ENCODE data around the gene LZTS3.
"Not testable (repeated sequence)": the region's sequence is repeated elsewhere in the genome, so short reads cannot be mapped to it uniquely, and the experiment has no call there.

Gene LZTS3

DNA sequence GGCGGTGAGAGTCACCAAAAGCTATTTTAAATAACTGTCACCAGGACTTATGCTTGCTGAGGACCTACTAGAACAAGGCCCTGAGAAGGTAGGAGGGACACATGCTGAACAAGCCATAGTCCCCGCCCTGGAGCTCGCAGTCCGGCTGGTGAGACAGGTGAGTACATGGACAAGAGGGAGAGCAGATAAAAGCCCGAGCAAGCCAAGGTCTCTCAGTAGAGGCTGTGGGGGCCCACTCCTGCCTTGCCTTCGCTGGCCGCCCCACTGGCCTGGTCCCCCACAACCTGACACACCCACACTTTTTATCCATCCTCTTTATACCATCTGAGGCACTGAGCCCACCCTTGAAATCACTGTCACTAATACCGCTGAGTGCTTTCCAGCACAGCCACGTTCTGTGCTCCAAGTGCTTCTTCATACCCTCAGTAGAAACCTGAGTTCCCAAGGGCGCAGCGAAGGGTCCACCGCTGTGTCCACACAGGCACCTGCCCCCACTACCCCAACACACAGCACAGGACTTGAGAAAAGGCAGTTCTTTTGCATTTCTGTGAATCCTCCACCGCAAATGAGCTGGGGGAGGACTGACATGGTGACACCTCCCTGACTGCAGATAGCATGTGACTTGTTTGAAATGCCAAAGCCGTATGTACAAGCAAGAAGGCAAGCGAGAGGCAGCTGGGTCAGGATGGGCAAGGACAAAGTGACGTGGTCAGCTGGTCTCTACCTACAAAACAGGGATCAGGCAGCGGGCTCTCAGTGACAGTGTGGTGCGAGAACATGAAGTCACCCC, 19.1 kb upstream of the LZTS3 start:
- DNase-seq (ENCODE audit: low read depth) = no peak

DNA sequence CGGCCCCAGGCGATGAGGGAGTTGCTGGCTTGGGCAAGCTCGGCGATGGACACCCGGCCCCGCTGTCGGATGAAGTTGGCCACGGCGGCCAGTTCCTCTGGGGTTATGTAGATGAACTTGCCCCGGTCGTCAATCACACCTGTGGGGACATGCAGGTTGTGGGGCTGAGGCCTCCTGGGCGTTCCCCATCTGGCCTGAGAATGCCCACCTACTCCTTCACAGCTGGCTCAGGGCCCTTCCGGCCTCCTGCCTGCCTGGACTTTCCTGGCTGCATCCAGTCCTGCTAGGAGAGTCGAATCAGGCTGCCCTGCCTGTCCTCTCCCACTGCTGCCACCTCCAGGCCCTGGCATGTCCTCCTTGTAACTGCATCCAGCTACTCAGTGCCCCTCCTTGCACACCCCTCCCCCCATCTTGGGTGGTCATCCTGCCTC, 17.3 kb upstream of the LZTS3 start:
- DNase-seq (ENCODE audit: low read depth) = no peak

DNA sequence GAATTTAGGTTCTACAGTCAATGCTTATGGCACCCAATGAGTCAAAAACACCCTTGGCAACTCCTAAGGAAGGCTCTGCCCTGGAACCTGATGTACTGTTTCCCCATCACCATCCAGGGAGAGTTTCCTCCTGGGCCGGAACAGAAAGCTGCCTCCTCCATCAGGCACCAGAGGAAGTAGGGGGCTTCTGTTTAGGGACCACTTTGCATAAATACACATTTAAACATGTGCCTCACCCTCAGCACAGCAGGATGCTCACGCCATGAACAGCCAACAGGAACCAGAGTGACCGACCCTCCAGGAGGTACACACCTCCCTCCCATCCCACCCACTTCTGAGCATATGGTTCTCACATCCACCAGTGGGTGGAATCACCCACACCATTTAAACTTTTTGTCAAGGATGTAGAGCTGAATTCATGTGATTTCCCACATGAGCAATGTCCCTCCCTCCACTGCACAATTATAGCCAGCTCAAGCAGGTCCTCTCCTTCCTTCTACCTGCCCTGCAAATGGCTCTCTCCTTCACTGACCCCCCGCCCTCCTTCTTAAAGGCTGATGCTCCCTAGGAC, 16.3 kb upstream of the LZTS3 start:
- no peak for DNase-seq (ENCODE audit: low read depth)

DNA sequence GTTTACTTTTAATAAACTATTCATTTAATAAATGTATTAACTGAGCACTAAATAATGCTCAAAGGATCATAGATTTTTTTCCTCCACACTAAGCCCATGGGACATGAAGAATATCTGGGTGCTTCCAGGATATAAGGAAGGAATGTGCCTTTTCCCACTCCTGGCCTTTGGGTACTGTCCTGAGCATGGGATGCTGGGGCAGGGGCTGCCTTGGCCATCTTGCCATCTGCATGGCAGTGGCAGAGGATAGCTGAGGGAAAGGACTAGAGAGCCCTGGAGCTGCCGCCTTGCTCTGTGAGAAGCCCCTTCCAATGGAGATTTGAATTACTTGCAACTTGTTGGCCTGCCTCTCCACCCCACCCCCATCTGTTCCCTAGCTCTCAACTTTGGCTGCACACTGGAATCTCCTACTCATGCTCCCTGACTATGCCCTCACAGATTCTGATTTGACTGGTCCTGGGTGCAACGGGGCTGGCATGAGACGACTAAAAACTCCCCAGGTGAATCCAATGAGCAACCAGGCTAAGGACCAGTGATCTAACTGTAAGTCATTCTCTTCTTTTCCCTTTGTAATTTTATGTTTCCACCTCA, 15.6 kb upstream of the LZTS3 start:
- DNase-seq (ENCODE audit: low read depth) = no peak

DNA sequence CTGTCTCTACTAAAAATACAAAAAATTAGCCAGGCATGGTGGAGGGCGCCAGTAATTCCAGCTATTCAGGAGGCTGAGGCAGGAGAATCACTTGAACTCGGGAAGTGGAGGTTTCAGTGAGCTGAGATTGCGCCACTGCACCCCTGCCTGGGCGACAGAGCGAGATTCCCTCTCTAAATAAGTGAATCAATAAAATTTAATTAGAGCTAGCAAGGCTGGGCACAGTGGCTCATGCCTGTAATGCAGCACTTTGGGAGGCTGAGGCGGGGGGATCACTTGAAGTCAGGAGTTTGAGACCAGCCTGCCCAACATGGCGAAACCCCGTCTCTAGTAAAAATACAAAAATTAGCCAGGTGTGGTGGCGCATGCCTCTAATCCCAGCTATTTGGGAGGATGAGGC, 14.5 kb upstream of the LZTS3 start:
- DNase-seq (ENCODE audit: low read depth) = not testable (repeated sequence)

DNA sequence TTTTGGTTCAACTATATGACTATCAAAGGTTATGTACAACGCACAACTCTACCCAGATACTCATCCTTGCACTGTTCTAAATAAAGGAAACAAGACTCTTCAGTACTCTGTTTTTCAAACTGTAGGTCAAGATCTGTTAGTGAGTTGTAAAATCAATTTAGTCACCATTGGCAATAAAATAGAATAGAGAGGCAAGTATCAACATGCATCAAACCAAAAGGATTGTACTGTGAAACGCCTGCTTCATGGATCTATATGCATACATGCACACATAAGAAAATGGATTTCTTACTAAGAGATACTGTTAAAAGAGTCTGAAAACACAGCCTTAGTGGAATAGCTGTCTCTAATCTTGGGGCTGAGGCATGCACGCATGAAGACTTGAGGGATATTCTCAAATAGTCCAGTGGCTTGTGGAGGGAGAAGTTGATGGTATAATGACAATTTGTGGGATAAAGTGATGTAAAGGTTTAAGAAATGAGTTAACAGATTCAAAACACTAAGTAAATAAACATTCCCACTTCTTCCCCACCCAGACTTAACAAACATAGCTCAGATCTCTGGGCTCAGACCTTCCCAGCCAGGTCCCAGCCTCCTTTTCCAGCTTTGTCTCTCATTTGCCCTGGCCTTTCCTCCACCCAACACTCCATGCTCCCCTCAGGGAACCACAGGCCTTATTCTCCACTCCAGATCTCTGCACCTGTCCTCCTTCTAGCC, 10.7 kb upstream of the LZTS3 start:
- no peak for DNase-seq (ENCODE audit: low read depth)

DNA sequence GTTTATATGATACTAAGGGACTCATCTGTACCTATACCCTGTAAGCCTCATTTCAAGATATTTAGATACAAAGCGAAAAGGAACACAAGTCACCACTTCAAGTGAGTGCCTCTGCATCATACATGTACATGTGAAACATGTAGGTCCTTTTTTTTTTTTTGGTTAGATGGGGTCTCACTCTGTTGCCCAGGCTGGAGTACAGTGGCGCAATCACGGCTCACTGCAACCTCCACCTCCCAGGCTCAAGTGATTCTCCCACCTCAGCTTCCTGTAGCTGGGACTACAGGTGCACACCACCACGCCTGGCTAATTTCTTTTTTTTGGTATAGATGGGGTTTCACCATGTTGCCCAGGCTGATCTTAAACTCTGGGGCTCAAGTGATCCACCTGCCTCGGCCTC, 9.1 kb upstream of the LZTS3 start:
- DNase-seq (ENCODE audit: low read depth) = not testable (repeated sequence)

DNA sequence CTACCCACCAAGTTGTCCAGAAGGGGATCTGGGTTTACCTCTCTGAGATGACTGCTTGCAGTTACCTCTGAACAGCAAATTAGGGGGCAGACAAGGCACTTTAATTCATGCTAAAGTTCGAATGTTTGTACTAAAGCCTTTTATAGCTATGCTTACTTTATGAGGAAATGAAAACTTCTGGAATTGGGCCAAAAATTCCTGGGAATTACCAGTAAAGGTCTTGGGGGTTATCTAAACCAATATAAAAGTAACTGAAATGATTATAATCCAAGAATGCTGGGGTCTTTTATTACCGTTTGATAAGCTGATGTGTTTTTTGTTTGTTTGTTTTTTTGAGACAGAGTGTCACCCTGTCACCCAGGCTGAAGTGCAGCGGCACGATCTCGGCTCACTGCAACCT, 7.9 kb upstream of the LZTS3 start:
- DNase-seq (ENCODE audit: low read depth) = no peak

DNA sequence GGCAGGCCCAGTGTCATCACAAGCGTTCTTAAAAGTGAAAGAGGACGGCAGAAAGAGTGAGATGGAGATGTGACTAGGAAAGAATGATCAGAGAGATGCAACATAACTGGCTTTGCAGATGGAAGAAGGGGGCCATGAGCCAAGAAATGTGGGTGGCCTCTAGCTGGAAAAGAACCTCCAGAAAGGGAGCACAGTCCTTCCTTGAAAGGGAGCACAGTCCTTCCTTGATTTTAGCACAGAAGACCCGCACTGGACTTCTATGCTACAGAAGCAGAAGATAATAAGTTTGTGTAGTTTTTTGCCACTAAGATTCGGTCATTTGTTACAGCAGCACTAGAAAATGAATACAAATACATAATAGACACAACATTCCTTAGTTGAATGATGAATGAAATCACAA, 7.0 kb upstream of the LZTS3 start:
- DNase-seq (ENCODE audit: low read depth) = no peak

DNA sequence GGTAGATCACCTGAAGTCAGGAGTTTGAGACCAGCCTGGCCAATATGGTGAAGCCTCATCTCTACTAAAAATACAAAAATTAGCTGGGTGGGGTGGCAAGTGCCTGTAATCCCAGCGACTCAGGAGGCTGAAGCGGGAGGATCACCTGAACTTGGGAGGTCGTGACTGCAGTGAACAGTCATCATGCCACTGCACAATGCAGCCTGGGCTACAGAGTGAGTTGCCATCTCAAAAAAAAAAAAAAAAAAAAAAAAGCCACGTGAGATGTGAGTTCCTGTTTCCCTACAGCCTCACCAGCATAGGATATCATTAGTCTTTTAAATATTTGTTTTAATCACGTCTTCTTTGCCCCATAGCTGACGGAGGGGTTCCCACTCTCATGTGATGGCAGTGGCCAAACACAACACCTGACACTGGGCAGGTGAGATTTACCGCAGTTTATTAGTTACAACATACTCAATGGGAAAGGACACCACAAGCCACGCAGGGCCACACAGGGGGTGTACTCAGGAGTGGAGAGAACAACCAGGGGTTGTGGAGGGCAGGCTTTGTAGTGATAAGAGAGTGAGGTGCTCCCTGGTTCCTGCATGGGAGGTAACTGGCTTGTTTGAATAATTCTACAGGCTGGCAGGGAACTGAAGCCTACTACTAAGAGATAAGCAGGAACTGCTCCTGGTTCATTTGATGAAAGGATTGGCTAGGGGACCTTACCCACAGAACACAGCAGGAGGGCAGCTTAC, 4.6 kb upstream of the LZTS3 start:
- no peak for DNase-seq (ENCODE audit: low read depth)

DNA sequence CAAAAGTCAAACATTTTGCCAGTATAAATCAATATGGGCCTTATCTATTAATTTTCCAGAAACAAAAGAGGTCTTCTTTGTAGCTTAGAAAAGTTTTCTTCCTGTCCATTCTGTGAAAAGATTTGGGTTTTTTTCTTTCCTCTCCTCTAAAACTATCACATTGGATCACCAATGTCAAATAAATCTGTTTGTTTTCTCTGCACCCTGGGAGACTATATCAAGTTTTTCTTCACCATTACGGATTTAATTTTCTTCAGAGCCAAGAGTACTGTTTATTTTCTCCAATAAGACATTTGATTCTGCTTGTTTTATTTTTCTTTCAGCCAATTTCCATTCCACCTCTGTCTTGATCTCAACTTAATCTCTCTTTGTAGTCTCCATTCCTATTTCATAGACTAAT, 1.9 kb upstream of the LZTS3 start:
- DNase-seq (ENCODE audit: low read depth) = no peak

DNA sequence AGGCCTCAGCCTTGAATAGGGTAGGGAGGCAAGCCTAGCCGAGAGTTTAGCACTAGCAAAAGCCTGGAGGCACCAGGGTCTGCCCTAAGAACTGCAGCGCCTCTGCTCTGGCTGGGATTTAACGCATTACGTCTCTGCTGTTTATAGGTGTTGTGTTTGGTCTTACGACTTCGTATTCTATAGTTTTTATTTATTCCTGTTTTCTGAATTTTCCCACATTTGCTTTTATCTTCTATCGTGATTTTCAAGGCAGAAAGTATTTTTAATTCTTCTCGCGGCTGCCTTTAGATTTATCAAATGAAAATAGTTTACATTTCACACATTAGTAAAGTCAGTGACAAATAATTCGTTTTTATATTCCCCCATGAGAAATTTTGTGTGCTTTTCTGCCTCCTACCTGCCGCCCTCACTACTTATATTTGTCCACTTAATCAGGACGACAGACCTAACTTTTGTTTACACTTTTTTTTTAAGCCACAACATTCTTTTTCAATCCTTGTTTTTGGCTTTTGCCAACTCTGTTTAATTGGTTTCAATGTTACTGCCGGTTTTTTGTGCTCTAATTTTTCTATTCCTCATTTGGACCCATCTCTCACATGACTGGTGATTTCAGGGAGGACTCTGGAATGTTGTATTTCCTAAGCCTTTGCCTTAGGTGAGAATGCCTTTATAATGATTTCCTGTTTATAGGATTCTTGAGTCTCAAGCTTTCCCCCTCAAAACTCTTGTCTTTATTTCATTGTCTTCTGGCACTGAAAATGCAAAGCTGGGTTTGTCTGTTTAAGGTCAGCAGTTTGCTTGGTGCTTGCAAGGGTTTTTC, 1.3 kb upstream of the LZTS3 start:
- no peak for DNase-seq (ENCODE audit: low read depth)

DNA sequence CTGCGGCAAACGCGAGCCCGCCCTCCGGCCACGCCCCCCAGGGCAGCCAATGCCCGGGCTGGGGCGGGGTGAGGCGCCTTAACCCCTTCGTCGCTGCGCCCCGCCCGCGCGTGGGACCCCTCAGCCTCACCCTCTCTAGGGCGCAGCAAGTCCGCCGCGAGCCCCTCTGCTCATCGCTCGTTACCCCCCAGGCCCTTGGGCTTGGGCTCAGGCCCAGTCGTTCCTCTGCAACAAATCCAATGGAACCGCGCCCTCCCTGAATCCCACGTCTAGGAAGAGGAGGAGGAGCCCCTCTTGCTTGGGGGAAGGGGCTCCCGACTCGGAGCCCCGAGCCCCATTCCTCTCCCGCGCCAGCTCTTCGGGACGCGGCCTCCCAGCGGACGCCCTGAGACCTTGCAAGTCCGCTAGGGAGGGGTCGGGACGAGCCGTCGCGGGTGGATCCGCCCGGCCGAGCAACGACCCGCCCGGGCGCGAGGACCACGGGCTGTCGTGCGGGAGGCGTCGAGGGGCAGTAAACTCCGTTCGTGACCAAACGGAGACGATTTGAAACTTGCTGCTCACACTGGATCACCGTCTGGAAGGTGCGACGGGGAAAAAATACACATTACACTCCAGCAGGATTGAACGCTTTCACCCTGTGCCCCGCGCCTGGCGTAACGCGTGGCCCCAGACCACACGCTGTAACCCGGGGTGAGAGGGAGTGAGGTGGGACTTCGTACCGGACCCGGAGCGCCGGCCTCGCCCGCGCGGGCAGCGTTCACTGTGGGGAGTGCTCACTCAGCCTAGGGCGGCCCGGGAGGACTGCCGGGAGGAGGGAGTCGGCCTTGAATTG, 477 bp upstream of the LZTS3 start:
- DNase-seq (ENCODE audit: low read depth) = peak; percentile 47

DNA sequence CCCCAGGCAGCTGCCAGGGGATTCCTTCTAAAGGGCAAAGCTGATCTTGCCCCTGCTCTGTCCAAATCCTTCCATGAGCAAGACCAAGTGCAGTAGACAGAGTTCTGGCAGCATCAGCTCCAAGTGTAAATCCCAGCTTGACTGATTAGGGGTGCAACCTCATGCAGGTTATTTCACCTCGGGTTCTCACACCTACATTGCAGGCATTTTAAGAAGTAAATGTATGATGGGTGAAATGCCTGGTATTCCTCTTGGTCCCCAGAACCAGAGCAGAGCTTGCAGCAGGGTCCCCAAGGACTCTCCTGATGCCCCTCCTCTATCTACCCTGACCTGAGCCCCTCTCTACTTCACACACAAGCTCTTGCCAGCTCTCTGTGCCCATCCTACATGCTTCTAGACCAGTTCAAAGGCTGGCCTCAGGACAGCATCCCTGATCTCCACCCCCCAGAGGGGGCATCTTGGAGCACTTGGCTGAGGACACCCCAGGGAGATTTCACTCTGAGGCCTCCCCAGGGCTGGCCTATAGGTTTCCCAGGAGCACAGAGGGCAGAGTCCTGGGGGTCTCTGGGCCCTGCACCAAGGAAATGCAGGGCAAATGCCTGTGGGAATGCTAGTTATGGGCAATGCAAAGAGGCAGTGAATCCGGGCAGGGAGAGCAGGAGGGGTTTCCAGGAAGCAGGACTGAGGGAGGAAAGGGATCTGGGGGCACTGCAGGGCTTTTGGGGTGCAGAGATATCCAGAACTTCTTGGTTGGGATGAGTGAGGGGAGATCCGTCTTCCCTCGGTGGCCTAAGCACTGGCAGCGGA, 1.0 kb downstream of the LZTS3 start:
- DNase-seq (ENCODE audit: low read depth) = no peak

DNA sequence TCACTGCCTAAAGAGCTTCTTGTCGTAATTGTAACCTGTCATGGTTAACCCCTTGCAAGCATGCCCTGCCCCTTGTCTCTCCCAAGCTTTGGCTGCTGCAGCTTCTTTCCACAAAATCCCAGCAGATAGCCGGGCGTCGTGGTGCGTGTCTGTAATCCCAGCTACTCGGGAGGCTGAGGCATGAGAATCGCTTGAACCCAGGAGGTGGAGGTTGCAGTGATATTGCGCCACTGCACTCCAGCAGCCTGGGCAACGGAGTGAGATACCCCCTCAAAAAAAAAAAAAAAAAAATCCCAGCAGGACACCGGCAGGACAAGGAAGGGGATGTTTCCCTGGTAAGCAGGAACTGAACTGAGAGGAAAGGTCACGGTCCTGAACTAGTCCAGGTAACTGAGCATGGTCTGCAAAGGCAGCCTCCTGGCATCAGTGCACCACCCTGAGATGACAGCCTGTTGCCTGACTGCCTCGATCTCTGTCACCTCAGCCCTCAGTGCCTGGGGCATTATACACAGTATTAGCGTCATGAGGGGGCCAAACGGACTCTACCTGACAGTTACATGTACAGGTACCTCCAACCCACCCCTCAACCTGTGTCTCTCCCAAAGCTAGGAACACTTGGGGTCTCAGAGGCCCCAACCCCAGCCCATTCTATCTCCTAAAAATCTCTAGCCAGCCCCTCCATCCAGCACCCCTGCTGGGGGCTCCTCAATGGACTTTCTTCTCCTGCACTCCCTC, 1.8 kb downstream of the LZTS3 start:
- no peak for DNase-seq (ENCODE audit: low read depth)

DNA sequence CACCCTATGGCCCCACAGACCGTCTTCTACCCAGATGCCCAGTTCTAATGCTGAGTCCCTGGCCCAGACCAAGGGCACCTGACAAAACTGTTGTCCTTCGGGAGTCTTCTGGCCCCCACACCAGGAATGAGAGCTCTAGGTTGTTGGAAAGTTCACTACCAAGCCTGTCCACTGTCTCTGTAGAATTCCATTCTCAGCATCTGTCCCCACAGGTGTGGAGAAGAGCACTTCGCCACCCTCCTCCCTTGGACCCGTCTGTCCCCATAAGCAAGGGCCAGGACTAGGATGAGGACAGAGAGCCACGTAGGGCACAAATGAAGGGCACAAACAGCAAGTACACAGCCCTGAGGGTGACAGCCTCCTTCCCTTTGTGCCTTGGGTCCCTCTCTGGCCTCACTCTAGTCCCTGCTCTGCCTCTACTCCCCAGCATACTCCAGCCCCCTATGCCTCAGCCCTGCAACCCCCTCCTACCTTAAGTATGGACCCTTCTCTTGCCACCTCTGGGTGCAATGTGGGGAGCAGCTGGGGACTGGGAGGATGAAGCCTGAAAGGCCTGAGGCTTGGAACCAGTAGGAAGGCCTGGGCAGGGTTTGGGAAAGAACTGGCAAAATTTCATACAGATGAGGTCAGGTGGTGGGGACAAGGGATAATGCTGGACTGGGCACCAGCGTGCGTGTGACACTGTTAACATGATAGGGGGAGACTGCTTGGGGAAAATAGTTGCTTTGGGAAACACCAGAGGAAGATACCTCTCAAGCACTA, 4.3 kb downstream of the LZTS3 start:
- no peak for DNase-seq (ENCODE audit: low read depth)

DNA sequence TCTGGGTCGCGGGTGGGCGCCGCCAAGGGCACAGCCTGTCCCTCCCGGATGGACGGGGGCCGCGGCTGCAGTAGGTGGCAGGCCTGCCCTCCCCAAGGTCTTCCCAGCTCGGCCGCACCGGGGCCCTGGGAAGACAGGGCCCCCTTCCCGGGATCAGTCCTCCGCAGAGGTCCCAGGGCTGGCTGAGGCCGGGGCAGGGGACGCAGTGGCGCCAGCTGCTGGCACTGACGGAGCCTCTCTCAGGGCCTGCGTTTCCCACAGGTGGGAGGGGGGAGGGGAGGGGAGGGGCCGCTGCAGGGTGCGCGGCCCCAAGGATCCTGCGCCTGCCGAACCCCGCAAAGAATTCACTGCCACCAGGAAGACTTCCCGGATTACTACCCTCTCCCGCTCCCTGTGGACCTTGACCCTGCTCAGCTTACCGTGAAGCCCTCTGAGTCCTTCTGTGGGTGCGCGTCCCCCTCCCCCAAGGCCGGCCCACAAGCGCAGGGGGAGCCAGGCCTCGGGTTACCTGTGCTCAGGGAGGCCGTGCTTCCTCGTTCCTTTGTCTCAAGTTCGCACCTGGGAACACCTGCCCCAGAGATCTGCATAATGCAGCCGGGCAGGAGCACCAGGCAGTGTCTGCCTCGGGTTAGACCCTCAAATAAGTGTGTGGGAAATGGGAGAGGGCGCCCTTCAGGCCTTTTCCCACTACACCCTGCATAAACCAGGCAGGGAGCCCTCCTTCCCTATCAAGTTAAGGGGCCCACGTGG, 5.1 kb downstream of the LZTS3 start:
- no peak for DNase-seq (ENCODE audit: low read depth)

DNA sequence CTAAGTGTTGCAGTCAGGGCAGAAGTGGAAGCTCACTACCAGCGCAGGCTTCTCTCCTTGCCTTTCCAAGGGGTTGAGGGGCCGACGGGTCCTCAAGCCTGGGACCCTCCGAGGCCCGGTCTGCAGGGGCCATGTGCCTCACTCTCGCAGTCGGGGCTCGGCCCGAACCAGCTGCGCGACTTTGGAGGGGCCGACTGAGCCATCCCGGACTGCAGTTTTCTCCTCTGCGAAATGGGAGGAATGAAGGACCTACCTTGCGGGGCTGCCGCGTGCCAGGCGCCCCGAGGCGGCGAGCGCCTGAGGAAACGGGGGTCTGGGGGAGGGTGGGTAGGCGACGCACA, 5.6 kb downstream of the LZTS3 start:
- no peak for DNase-seq (ENCODE audit: low read depth)
